NCI-H774 (cell line): ENCODE results near the gene RBM39.
"Not testable (repeated sequence)": the region's sequence is repeated elsewhere in the genome, so short reads cannot be mapped to it uniquely, and the experiment has no call there.

Source experiments
- DNase-seq: peaks from one replicate; lab custom pipeline; 2025; lab: John Stamatoyannopoulos, UW

Gene RBM39

DNA sequence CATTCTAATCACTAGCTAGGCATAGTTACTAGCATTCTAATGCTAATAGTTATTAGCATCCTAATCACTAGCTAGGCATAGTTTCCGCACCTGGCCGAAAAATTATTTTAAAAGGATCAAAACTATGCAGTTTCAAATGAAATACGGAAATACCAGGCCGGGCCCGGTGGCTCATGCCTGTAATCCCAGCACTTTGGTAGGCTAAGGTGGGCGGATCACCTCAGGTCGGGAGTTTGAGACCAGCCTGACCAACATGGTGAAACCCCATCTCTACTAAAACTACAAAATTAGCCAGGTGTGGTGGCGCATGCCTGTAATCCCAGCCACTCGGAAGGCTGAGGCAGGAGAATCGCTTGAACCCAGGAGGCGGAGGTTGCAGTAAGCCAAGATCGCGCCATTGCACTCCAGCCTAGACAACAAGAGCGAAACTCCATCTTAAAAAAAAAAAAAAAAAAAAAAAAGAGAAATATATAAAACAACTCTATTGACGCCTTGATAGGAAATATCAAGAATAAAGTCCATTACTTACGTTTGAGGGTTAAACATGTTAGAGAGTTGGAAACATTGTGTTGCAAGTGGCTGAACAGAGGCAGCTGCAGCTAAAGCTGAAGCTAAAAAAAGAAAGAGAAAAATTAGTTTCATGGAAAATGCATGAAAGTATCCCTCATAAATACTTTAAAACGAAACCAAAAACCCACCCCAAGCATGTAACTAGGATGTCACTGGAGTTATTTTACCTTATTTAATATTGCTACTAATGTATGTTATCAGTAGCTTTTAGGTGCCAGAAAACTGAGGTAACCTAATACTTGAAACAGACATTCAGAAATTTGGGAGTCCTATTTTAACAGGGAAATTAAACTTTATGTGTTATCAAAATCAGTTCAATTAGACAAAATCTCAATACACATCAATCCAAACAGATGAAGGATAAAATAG is 35.2 kb downstream of the RBM39 start:
- DNase-seq = not testable (repeated sequence)

DNA sequence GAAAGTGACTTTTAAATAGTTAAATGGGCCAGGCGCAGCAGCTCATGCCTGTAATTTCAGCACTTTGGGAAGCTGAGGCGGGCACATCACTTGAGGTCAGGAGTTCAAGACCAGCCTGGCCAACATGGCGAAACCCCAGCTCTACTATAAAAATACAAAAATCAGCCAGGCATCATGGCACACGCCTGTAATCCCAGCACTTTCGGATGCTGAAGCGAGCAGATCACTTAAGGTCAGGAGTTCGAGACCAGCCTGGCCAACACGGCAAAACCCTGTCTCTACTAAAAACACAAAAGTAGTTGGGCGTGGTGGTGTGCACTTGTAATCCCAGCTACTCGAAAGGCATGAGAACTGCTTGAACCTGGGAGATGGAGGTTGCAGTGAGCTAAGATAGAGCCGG is 36.2 kb downstream of the RBM39 start:
- DNase-seq = not testable (repeated sequence)

DNA sequence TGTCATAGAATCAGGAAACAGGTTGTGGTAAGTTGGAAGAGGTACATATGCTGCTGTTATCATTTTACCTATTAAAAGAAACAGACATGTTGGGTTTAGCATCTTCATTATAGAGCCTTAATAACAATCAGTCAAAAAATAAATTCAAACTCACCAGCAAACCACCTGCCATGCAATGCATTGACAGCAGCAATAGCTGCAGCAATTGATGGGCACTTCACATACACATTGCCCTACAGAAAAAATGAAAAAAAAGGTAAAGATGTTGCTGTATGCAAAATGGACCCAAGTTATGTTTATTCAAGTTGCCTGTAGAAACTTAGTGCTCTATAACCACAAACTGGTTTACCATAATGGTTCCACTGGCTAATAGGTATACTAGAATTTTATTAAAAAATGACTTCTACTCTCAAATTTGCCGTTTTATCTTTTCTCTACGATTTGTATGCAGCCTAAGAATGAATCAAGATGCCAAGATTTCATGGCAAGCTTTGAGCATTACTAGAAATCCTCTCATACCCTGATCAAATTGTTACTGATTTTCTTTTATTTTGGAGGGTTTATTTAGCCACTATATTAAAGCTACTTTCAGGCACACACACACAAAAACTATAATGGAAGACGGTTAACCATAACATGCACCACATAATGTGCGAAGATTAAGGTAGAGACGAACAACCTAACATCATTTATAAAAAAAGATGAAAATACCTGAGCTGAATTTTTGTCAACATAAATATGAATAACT is 37.4 kb downstream of the RBM39 start:
- DNase-seq = no peak

DNA sequence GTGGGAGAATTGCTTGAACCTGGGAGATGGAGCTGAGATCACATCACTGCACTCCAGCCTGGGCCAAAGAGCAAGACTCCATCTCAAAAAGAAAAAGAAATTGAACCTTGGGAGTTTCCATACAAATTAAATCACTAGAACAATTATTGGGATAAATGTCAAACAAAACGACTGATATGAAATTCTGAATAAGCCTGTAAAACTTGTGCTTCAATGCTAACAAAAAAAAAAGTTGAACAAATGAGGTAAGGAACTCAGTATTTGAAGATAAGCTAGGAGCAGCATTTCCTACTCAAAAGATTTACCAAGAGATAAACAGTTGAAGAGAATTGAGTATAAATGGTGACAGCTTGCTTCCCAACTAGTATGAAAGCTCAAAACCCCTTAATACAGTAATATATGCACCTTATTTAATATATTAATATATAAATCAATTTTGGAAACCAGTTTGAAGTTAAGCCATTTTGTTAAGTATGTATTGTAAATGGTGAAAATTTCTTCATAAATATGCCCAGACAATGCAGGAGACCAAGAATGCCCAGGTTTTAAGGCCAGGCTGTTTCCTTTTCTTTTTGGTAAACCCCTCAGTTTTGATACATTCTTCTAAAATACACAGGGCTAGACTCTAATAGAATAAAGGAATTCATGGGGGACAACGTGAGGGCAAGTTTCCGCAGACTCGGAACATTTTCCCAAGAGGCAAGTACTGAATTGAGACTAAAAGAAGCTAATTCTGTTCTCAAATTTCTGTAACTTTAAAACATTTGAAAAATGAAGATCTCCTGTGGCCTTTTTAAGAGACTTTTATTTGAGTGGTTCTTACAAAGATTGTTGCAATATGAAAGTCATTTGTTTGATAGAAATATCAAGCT is 39.0 kb downstream of the RBM39 start:
- no peak for DNase-seq

DNA sequence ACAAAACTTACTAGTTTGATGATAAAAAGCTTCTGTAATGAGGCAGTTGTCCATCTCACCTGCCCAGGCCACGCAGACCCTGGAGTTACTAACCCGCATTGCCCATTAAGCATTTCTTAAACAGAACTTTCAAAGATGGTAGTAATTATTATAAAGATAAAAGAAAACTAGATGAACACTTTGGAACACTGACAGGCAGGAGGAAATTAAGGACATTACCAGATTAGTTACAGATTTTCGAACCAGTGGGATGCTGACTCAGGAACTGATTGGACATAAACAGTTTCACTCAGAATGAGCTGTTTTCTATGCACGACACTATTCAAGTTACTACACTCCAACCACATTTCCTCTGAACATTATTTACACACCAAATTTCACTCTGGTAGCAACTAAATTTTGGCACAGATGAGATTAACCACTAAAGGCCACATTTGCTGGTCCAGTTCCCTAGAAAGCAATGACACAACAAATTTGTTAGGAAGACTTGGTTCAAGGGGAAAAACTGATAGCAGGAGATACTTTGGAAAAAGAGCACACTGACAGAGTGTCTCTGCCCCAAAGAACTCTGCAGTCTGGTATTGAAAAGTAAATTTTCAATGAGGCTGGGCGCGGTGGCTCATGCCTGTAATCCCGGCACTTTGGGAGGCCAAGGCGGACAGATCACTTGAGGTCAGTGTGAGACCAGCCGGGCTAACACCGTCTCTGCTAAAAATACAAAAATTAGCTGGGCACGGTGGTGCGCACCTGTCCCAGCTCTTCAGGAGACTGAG is 39.8 kb downstream of the RBM39 start:
- no peak for DNase-seq

DNA sequence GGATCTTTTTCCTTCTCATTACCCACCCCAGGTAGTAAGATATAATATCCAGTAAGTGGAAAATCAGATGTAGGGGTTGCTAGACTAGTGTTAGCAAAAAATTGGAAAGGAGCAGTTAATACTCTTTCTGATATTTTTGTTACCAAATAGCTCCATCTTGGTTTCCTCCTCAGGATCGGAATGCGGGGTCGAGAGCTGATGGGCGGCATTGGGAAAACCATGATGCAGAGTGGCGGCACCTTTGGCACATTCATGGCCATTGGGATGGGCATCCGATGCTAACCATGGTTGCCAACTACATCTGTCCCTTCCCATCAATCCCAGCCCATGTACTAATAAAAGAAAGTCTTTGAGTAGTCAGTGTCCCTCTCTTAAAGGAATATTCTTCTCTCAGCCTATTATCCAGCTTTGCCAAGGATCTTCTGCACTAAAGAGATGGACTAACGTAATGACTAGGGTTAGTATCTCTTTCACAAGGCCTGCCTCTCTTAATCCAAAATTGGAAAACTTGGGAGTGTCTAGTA is 41.4 kb downstream of the RBM39 start:
- DNase-seq = no peak

DNA sequence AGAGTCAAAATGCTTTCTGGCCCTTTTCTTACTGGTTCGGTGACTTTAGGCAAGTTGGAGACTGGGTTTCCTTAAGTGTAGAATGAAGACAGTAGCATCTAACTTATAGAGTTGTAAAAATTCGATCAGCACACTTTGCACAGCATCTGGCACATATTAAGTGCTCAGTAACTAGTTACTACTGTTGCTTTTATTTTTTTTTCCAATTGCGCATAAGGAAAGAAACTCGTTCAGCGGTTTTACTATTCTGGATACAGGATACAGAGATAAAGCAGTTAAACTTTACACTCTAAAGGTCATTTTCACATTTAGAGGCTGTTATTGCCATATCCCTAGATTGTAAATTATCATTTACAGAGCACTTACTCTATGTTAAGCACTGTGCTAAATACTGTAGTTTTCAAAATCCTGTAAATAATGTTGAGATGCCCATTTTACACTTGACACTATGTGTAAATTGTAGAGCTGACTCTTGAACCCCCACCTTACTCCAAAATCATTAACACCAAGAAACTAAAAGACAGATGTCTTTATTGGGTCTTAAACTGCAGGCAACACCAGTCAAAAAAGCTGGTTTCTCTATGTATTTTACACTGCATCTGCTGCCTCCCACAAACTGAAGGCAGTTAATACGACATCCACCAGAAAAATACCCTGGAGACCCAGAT is 42.0 kb downstream of the RBM39 start:
- no peak for DNase-seq

DNA sequence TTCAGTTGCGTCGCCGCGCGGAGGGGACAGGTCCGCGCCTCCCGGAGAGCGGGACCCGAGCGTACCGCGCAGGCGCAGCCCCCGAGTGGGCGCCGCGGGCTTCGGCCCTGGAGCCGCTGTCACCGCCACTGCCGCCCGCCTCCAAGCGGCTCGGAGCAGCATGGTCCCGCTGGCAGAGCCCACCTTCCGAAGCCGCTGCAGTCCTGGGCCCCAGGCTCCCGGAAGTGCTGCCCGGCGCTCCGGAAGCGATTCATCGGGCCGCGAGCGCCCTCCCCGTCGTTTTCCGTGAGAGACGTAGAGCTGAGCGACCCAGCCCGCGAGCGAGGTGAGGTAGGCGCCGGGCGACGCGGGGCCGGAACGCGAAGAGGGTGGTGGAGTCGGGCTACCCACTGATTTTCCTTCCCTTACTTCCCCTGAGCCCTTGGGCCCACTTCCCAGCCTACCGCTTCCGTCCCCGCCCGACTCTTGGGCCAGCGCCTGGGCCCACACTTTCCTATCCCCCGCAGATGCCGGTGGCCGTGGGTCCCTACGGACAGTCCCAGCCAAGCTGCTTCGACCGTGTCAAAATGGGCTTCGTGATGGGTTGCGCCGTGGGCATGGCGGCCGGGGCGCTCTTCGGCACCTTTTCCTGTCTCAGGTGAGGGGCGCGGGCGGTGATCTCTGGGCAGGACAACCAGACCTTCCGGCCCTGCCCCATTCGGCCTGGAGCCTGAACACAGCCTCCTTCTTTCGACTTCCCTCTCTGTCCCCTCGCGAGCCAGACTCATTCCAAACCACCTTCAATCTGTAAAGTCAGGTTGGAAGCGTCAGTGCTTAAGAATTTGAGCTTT is 42.7 kb downstream of the RBM39 start, which contains the start of the genes NFS1 and ROMO1:
TSS of gene NFS1 (minus strand) at position 226 of the 830 bp plus-strand sequence. CDS start at position 162, 64 bp downstream.
TSS of gene ROMO1 (plus strand) at position 279 of the 830 bp plus-strand sequence. CDS start at position 507, 228 bp downstream.
- DNase-seq = peak; percentile 68

DNA sequence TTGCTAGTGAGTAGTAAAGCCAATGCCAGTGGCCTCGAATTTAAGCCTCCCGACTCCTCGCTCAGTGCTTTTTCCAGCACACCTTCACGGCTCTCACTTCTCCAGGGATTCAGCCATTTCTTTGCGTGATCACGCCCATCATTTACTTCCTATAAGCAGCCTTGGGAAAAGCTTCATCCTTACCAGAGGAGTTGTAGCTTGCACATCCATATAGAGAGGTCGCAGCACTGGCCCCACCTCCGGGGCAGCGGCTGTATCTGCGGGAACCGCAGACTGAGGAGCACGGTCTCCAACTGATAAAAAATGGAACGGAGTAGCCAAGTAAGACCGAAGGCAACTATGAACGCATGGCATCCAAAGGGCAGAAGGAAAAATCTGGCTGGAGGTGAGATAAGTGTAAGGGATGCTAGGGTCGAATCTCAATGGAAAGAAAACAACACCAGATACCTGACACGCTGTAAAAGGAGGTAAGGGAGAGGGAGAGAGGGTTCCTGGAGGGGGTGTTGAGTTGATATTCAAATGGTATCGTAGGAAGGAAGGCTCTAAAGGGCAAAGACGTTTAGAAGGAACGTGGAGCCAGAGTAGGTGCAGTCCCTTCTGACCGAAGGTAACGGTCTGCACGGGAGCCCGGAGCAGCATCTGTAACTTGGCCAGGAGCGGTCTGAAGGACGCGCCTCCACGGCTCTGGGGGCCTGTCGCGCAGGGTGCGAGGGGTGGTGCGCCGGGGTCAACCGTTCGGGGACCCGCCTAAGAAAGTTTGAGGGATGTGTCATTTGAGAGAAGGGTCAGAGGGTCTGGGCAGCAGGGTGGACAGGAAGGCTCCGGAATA is 43.5 kb downstream of the RBM39 start:
- DNase-seq = no peak

DNA sequence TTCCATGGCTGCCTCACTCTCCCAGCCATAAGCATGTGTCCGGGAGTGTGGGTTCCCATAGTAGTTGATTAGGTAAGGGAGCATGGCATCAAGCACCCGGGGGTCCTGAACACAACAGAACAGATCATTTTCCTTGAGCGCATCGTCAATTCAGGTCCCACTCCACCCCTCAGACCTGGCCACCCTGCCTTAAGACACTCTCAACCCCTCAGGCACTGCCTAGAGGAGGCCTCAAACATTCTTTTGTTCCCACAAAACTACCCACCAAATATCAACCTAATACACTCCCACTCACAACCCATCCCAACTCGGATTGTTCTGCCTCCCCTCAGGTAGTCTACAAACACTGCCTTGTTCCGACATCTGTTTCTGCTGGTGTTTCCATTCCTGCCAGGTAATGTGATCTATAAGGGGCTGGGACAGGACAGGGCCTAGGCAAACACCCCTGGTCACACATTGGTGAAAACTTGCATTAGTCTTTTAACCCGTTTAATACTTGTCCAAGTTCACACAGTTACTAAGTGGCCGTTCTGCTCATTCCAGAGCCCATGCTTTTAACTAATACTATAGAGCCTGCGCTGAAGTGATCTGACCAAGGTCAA is 44.3 kb downstream of the RBM39 start:
- no peak for DNase-seq

DNA sequence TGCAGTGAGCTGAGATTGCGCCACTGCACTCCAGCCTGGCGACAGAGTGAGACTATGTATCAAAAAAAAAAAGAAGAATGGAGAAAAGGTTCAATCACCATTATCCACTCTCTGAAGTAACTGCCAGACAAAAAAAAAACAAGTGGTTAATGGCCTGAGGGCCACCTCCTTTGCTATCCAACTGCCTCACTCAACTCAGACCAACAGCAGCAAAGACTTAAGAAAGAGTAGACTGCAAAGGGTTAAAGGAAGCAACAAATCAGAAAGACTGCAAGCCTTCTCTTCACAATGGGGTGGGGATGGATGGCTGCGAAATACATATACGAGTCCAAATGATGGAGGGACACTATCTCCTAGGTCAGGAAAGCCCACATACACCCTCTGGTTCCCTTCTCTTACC is 46.1 kb downstream of the RBM39 start:
- no peak for DNase-seq

DNA sequence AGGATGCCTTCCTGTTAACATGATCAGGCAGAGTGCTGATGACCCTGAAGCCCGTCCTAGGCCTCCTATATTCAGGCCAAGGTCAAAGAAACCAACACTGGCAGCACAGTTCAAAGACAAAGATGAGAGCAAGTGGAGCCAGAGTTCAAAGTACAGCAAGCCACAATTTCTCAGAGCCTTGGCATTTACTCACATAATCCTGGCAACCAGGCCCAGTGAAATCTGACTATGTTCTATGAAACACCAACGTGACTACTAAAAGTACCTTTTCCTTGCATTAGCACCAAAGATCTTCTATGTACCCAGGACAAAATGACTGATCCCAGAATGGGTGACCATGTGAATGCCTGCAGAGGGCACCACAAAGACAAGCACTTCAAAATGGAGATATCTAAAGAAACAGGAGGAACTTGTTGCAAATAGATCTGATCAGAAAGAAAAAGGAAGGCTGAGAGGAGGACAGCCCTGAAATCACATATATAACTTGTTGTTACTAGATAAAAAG is 46.8 kb downstream of the RBM39 start:
- no peak for DNase-seq

DNA sequence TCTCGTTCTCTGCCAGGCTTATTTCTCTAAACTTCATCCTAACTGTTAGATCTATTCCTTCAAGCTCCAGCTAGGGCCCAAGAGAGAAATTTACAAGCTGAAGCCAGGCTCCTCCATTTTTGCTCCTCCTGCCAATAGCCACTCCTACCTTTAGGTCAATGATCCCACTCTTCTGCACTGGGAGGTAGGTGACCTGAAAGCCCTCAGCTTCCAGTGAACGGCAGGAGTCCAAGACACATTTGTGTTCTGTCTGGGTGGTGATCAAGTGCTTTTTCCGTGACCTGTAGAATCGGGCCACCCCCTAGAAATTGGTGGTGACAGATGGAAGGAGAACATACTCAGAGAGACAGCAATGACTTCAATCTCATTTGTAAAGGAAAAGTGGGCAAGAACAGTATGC is 51.8 kb downstream of the RBM39 start:
- DNase-seq = no peak

DNA sequence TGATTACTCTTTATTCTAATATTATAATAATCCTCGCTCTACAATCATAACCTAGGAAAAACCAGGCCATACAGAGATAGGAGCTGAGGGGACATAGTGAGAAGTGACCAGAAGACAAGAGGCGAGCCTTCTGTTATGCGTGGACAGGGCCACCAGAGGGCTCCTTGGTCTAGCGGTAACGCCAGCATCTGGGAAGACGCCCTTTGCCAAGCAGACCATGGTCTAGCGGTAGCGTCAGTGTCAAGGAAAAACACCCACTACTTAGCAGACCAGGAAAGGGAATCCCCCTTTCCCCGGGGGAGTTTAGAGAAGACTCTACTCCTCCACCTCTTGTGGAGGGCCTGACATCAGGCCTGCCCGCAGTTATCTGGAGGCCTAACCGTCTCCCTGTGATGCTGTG is 55.2 kb downstream of the RBM39 start:
- not testable (repeated sequence) for DNase-seq

DNA sequence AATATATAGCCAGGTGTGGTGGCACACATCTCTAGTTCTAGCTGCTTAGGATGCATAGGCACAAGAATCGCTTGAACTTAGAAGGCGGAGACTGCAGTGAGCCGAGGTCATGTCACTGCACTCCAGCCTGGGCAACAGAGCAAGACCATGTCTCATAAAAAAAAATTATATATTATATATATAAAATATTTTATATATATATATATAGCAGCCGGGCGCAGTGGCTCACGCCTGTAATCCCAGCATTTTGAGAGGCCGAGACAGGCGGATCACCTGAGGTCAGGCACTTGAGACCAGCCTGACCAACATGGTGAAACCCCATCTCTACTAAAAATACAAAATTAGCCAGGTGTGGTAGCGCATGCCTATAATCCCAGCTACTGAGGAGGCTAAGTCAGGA is 56.7 kb downstream of the RBM39 start:
- not testable (repeated sequence) for DNase-seq

DNA sequence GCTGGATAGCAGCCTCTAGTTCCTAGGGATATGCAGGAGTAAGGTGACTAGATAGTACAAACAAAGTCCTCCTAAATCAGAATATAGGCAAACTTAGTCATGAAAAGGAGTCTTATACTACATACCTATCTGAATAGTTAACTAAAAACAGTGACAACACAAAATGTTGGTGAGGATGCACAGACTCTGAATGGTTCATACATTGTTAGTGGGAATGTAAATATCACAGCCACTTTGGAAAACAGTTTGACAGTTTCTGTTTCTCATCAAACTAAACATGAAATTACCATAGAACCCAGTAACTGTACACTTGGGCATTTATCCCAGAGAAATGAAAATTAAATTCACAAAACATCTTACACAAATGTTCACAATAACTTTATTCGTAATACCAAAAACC is 60.1 kb downstream of the RBM39 start:
- DNase-seq = no peak

DNA sequence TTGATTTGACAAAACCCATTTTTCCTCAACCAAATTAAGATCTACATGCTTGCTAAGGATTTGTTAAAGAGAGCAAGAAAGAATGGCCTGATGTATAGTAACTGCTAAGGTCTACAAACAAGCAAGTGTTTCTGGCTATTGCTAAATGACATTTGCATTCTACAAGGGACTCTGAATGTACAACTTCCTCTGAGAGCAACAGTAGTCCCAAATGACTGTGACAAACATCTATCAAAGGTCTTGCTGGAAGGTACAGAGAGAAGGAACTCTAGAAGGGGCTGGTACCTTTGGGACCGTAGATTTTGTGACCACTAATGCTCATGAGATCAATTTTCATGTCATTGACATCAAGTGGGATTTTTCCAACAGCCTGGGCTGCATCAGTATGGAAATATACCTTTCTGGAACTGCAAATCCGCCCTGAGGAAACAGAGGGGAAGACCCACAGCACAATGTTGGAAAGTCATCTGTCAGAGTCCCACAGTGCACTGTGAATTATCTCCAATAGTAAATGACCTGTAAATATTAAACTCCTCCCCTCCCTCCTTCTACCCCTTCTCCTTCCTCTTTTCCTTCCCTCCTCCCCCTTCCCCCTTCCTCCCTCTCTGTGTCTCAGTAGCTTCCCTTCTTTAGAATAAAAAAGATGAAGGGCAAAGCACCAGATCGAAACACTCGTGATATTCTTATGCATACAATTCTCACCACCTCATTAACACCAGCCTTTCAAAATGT is 61.4 kb downstream of the RBM39 start:
- no peak for DNase-seq
